SH-SY5Y (cell line): ENCODE data around the gene MTARC2.

Experiments
- GATA2 ChIP-seq: IDR thresholded peaks from 2 replicates; pipeline ENCODE4 v1.6.1; 2011; ENCODE audit warnings: mild to moderate bottlenecking, low read depth, low read length
- GATA3 ChIP-seq: IDR thresholded peaks from 2 replicates; pipeline ENCODE4 v1.6.1; 2011; ENCODE audit warnings: low read depth, mild to moderate bottlenecking, low read length, moderate library complexity

DNA sequence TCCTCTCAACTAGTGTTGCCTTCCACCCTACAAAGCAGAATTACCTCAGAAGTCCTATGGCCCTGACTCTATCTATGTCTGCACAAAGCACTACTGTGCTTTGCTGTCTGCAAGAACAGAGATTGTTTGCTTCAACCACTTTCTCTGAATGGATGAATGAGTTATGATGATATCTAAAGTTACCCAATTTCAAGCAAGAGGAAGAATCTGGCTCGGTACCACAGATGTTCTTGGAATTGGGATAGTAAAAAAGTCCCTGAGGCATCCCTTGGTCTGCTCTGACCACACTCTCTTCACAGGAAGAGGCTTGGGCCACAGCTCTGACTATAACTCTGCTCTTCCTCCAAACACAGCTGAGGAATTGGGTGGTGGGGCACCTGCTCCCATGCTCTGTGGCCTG is 69.8 kb downstream of the MTARC2 start:
- no peak for TF ChIP-seq GATA3
- TF ChIP-seq GATA2, result no peak
